Activated CD8-positive, alpha-beta memory T cell treated with anti-CD3 and anti-CD28 coated beads, Interleukin-2, amount 50 U/mL, for 4 hours (primary cell): ENCODE measurements around the gene TP63.
"Not testable (repeated sequence)": the region's sequence is repeated elsewhere in the genome, so short reads cannot be mapped to it uniquely, and the experiment has no call there.

Experiments
- DNase-seq: peaks from one replicate; pipeline ENCODE4 v3.0.0-alpha.2; 2020

The TP63 gene

DNA sequence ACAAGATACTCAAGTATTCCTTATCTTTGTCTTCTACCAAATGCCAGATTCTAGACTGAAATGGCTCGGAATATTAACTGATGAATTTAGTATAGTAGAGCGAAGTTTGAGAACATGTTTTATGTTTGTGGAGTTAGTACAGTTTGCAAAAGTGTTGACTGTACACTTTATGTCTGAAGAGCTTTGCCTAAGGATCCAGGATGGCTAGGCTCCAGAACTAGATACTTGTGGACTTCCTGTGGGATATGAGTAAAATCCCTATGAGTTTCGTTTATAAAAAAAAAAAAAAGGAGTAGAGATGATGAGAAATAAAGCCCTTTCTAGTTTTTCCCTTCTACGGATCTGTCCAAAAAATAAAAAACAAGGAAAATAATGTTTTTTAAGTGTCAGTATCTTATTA is 96.7 kb downstream of the TP63 start:
- DNase-seq: no peak

DNA sequence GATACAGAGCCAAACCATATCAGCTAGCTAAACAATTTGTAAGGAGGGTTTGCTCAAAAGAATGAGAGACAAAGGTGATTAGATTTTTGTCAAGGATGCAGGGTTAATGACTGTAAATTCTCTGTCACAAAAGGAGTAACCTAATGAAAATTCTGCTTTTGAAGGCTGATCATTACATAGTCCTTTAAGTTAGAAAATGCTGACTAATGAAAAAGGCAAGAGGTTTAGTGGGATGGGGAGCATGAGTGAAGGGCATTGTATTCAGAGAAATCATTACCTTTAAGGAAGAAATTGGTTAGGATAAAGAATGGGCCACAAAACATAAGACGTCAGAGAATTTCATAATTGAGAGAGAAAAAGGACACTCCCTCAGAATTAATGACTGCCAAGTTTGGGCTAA is 97.7 kb downstream of the TP63 start:
- DNase-seq: no peak

DNA sequence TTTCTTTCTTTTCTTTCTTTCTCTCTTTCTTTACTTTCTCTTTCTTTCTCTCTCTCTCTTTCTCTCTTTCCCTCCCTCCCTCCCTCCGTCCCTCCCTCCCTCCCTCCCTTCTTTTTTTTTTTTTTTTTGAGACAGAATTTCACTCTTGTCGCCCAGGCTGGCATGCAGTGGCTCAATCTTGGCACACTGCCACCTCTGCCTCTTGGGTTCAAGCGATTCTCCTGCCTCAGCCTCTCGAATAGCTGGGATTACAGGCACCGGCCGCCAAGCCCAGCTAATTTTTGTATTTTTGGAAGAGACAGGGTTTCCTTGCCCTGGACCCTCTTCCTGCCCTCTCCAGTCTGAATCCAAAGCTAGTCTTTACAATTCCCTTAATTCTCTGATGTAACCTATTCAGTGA is 102.9 kb downstream of the TP63 start:
- DNase-seq: no peak

DNA sequence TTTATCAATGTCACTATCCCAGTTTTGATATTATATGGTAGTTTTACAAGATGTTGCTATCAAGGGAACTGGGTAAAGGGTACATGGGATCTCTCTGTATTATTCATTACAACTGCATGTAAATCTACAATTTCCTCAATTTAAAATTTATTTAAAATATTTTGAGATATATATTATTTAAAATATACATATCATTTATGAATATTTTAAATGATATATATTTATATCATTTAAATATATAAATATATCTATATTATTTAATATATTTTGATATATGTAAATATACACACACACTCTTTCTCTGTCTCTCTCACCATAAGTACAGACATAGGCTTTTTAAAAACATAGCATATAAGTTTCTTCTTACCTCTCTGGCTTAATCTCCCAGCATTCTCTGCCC is 104.7 kb downstream of the TP63 start:
- no peak for DNase-seq

DNA sequence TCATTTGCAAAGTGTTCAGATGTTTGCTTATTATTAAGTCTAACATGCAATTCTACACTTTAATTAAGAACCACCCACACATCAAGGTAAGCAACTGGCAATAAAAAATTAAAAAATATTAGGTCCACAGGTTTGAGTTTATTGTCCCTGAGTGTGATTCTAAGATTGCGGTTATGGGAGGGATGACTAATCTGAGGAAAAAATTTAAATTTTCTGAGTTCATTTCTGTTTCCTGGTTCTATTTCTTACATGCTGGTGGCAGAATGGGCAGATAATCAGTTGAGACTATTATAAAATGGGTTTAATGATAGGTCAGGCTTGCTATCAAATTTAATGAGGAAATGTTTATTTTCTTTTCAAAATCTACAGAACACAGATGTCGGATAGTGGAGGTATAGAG is 105.9 kb downstream of the TP63 start:
- no peak for DNase-seq

DNA sequence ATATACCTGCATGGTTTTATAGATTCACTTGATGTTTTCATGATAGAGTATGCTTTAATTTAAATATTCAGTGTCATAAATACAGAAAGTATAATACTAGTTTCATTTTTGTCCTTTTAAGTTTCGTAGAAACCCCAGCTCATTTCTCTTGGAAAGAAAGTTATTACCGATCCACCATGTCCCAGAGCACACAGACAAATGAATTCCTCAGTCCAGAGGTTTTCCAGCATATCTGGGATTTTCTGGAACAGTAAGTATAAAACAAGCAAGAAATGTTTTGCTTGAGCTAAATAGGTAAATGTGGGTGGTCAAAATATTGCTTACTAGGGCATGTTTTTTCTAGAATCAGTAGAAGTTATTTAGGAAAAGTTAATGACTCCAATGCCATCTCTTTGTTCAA is 106.4 kb downstream of the TP63 start:
- DNase-seq: no peak

DNA sequence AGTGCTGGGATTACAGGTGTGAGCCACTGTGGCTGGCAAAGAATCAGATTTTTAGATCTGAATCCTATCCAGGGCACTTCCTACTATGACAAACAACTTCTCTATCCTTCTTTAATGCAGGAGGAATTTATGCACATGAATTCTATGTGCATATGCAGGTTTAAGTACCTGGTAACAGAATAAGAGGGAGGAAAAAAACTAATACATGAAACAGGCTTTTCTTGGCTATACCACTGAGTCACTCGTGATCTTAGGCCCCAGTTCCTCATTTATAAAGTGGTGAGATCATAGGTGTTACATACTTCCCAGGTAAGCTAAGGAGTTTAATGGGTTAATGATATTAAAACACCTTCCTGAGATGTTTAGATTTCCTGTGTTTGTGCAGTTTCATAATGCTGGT is 108.2 kb downstream of the TP63 start:
- no peak for DNase-seq

DNA sequence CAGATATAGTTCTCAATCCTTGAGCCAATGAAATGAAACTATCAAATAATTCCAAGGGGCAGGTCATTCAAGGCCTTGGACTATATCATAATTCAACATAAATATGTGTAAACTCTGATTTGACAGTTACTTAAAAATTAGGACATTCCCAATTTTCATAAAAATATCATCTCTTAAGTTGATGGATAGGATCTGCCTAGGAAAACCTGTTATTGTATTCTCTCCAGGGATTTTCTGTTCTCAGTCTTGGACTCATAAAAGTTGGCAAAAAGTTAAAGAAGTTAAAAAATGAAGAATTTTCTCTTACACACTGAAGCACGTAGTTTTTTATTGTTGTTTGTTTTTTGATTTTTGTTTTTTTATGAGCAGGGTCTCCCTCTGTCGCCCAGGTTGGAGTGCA is 109.0 kb downstream of the TP63 start:
- no peak for DNase-seq

DNA sequence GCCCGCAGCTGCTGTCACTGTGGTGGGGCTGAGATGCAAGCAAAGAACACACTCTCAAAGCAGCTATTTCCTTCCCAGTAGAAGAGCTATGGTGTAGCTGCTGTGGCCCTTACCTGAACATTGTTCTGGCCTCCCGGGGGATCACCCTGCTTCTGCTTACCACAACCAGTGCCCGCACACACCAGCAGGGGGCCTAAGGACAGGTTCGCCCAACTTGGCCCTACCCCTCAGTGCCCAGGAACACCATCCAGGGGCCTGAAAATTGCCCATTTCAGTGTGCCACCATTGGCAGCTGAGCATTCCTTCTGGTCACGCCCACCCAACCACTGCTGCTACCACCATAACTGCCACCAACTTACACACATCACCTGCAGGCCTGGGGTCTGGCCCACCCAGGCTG is 113.0 kb downstream of the TP63 start:
- DNase-seq: no peak

DNA sequence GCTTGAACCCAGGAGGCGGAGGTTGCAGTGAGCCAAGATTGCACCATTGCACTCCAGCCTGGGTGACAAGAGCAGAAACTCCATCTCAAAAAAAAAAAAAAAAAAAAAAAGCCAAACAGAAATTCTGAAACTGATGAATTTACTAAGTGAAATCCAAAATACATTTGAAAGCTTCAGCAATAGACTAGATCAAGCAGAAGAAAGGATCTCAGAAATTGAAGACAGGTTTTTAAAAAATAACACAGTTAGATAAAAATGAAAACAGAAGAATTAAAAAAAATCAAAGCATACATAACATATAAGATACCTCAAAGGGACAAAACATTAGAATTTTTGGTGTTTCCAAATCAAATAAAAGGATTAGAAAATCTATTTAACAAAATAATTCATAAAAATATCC is 114.4 kb downstream of the TP63 start:
- no peak for DNase-seq

DNA sequence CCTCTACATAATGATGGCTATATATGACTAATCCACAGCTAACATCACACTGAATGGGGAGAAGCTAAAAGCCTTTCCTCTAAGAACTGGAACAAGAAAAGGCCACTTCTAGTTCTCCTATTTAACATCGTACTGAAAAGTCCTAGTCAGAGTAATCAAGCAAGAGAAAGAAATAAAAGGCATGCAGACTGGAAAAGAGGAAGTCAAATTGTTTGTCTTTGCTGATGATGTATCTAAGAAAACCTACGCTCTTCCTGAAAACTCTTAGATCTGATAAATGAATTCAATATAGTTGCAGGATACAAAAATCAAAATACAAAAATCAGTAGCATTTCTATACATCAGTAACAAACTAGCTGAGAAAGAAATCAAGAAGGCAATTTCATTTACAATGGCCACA is 116.9 kb downstream of the TP63 start:
- DNase-seq: no peak

DNA sequence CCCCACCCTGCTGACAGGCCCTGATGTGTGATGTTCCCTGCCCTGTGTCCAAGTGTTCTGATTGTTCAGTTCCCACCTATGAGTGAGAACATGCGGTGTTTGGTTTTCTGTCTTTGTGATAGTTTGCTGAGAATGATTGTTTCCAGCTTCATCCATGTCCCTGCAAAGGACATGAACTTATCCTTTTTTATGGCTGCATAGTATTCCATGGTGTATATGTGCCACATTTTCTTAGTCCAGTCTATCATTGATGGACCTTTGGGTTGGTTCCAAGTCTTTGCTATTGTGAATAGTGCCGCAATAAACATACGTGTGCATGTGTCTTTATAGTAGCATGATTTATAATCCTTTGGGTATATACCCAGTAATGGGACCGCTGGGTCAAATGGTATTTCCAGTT is 119.8 kb downstream of the TP63 start:
- DNase-seq: not testable (repeated sequence)

DNA sequence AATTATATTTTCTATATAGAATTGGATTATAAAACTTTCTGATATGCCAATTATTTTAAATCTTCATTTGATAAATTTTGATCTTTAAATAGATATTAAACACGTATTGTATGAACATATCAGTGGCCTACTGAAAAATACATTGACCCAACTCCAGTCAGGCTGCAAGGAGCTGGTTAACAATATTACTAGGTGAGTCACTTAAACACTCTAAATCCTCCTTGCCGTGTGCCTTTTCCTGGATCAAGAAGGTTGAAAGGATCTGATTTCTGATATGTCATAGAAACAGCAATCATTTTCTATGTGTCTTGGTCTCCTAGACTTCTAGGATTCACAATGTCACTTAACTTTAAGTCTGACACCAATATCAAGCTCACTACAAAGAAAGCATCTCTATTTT is 123.2 kb downstream of the TP63 start:
- no peak for DNase-seq

DNA sequence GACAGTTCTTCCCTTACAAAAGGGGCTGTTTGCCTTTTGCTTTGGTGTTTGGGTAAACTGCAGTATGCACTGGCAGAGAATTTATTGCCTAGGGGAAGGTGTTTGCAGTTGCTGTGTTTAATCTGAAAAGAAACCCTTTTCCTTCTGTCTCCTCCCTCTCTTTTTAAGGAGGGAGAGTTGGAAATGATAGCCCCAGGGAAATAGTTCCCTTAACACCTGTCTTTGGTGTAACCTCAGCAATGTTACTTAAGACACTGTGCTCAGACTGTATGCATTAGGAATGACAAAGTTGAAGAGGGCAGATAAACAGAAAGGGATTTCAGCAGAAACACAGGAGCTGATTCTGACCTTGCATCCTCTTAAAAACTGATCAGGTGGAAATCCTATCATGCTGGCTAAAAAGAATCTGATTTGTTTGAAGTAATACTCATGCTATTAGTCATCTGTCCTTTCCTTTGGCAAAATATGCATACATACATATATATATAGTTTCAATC is 125.4 kb downstream of the TP63 start:
- no peak for DNase-seq

DNA sequence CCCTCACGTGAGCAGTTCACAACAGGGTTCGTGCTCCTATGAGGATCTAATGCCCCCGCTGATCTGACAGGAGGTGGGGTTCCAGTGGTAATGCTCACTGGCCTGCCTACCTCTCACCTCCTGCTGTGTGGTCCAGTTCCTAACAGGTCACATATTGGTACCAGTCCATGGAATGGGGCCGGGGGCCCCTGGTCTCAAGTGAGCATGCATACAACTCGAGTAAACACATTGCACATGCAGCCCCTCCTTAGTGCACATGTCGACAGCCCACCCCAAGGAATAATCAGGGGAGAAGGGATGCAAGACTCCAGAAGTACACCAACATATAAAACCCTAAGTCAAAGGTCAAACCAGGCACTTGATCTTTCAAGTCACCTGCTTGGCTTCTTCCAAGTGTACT is 127.0 kb downstream of the TP63 start:
- DNase-seq: no peak

DNA sequence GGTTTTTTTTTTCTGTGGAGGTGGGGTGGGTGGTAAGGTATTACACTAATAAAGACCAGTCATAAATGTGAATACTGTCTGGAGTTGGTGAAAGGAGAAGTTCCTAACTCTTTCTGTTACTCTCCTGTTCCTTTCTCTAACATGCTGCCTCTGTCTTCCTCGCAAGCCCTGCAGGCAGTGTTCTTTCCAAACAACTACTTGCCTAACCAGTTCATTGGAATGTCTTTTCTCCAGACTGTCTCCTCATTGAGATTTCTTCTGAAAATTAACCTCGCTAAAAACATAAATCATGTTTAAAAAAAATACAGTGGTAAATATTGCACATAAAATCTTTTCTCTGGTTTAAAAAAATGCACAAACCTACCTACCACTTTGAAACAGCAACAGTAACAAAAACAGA is 135.2 kb downstream of the TP63 start:
- DNase-seq: no peak

DNA sequence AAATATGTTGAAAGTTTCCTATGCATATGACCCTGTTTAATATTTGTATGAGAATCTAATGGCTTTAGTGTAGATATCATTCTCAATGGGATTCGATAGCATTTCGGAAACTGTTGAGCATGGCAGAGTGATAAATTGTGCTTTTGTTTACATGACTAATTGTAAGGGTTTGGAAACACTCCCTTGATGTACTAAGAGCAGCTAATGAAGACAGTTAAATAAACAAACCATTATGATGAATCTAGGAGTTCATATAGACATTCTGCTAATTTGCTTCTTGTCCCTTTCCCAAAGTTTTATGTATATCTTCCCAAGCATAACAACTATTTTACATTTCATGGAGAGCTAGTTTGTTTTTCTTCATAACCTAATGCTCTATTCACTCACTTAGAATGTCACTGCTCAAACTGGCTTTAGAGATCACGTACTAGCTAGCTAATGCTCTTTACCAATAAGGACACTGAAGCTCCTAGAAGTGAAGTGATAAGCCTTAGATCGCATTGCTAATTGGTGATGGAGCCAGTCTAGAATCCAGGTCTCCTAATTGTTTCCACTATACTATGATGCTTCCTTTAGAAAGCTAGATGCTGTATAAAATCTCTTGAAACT is 140.8 kb downstream of the TP63 start:
- DNase-seq: no peak

DNA sequence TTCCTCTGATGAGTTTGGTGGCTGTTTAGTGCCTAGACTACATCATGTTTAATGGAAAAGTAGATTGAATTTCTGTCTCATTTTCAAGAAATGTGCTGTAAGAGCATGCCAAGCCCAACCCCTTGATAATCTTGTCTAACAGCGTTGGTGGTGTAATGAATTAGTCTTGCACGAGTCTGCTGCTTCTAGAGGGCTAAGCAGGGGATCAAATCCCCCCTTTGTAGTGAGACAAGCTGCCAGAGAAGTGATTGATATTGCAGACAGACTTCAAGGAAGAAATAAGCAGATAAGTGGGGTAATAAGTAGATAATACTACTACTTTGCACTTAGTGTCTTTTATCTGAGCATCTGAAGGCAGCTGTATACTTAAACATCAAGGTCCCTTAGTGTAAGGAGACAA is 141.4 kb downstream of the TP63 start:
- DNase-seq: no peak

DNA sequence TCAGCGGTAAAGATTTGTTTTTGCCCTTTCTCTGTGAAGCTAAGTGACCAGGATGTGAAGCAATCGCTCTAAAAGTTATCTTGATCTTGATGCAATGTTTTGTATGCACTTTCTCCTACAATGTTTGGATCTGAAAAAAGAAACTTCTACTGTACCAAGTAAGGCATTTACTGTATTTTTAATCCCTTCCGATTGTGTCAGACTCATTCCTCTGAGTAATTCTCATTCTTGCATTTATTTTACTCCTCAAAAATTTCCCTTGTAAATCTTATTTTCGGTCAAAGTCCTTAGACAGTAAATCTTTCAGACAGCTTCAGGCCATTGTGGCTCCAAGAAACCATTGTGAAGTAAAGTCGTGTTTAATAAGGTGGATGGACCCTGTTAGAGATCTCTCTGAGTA is 141.9 kb downstream of the TP63 start:
- DNase-seq: no peak

DNA sequence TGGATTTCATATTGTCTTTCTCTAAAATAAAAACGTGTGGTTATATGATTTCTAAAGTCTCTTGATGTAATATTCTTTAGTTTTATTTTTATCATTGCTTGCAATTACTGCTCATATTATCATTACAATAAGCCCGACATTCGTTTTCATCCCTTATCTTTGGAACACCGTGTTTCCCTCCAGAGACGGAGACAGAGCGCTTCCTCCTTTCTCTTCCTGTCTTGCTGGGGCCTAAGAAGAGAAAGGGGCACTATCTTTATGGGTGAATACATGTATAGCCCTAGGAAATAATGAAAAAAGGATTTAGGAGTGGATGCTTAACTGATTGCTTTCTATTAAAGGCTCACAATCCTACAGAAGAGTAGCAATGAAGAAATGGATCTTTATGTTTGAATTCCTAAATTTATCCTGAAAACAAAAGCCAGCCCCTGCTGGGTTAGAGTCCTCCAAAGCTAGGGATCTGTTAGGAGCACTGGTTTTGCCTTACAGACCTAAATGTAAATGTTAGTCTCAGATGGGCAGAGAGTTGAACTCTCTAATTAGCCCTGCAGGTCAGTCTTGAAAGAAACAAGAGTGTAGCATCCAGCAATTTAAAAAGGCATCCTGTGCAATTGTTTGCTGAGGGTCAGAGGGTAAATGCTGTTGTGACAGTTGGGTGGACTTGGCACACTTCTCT is 145.1 kb downstream of the TP63 start:
- no peak for DNase-seq

DNA sequence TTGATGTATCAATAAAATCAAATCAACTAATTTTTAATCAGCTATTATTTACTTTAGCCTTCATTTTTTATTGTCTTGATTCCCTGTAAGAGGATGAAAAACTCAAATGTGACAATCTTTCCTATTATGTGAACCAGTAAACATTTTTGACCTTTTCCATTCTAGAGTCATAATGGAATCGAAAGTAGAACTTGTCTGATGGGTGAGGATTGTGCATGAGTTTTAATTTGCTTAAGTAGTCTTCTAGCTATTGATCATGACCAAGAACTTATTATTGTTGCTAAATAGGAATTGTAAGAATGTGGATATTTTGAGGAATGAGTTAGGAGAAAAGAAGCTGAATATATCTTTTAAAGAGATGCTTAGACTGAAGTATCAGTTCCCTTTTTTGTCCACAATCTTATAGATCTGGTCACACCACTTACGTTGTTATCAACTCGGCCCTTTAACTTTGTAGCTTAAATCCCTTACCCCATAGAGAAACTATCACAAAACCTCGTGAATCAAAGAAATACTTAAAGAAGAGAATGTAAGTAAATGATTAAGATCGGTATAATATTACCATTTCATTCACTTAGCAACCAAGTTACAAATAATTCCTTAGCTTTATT is 147.3 kb downstream of the TP63 start:
- DNase-seq: no peak

DNA sequence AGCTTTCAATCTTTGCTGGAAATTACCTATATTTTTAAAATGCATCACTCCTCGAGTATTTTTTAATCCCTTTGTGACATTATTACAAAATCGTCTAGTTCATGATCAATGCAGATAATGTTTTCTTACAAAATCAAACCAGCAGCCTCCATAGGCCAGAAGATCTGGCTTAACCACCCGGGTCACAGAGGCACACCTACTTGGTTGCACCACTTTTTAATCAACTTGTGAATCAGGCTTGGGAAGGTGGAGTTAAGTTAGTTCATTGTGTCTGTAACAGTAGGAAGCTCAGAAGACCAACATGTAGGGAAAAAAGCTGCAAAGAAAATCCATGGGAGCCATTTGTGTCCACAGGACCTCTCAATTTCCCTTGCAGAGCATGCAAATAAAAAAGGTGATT is 148.0 kb downstream of the TP63 start:
- no peak for DNase-seq

DNA sequence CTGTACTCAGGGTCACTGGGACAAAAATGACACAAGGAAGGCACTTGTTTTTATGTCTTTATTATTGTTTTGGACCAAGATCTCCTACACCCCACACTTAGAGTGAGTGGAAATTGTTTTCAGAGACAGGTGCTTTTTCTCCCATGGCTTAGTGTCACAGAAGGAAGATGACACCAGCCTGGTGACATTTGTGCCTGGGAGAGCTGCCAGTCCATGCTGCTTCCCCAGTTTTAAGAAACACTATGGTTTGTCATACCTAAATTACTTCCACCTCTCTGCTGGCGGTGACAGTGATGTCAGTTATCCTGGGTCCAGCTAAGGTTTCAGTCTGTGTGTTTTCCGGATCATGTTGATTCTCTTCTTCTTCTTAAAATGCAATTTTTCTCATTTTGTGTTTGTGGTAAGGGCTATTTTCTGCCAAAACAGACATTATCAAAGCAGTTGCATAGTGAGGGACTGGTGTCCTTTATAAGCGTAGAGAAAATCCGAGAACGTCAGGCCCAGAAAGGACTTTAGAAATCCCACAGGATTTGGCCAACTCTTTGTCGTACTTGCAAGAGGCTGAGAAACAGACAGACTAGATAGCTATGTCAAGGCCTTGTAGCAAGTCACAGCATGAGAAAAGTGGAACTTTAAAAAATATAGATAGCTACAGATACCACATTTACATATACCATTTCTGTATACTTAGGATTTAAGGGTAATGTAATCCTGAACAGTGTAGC is 149.5 kb downstream of the TP63 start:
- no peak for DNase-seq

DNA sequence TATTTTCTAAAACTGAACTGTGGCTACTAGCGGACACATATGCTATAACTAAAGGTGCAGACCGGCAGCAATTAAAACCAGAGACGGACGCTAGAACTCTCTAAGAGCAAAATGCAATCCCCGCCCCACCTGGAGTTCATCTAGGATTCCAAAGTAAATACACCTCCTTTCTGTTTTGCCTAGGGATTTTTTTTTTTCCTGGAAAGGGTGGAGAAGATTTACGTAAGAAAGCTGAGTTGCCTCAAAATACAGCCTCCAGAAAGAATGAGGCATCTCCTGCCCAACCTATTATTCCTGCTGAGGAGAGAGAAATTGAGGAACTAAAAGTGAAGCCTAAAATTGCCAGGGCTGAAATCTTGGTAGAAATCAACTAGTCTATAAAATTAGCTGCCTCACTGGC is 150.2 kb downstream of the TP63 start:
- DNase-seq: no peak
